GM18858 (cell line): ENCODE measurements around the gene KCNIP4.

Experiments
- ATAC-seq: cut with Tn5 transposase; IDR thresholded peaks from one replicate; pipeline ENCODE4 v1.9.1; 2021; ENCODE audit not compliant: unreplicated experiment

The KCNIP4 gene

DNA sequence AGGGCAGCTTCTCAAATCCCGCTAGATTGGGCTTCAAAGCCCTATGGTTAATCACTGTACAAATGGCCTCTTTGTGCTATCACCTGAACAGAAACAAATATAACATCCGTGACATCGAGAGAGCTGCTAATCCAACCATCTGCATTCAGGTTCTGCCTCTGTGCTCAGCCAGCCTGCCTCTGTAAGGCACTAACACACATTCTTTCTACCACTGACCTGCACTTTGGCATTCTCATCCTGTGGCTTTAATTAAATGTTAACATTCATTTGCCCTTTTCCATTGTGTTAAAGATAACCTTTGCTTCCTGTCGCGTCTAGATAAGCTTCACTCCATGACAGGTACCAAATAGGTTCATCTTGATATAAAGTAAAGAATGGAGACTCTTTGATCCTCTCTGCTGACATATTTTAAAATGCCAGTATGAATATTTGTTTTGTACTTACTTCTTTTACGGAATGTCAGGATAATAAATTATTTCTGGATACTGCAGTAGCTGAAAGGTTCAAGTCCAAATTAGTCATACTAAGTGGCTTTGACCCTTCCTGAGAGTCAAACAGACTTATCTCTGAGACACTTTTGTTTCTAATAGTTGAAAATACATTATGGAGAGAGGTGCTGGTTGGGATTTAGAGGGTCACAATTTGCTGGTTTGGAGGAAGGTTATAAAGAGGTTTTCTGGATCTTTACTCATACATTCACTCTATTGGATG lies 742.6 kb downstream of the KCNIP4 start:
- ATAC-seq = no peak

DNA sequence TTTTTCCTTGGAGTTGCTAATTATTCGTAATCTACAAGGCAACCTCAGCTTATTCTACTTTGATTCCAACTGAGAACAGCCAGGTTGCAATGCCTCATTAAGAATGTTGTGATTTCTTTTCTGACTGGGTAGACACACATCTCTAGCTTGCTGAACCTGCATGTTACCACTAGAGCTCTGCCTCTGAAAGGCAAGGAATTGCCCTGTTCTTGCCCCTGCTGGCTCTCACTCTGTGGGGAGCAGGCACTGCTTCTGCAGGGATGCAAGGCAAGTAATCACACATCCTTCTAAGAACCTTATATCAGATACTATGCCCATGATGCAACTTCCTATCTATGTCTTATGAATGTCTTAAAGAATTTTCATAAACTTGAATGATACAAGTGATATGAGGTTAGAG lies 745.2 kb downstream of the KCNIP4 start:
- ATAC-seq = no peak

DNA sequence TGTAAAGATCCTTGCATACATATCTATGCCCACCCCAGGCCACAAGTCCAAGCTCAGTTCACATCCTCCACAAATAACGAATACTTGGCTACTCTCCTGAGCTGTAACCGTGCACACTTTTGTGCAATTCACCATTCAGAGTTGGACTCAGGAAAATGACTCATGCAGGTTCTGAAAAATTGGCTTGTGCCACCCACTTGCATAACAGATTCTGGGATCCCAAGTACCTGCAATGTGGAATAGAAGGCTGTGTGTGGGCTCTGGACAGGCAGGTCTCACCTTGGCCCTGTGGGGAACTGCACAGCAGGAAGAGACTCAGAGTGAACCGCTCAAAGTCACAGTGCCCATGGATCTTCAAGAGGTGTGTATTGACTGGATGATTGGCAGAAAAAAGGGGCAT lies 745.6 kb downstream of the KCNIP4 start:
- ATAC-seq = no peak

GRCh38 chr4:21198683-21199082 lies 749.9 kb downstream of the KCNIP4 start:
- no peak for ATAC-seq

DNA sequence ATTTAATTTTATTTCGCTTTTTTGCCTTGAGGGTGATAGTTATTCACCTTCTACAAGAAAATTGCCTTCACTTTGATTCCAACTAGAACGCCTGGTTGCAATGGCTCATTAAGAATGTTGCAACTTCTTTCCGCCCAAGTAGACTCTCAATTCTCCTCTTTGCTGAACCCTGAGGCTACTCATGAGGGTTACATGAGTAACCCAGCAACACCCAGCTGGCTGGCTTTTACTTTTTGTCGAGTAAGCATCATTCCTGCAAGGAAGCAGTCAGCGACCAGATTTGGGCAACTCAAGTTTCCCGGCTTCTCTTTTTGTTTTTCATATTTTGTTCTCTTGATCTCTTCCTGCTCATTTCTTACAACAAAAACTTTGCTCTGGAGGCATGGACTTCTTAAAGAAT lies 752.9 kb downstream of the KCNIP4 start:
- ATAC-seq = no peak

DNA sequence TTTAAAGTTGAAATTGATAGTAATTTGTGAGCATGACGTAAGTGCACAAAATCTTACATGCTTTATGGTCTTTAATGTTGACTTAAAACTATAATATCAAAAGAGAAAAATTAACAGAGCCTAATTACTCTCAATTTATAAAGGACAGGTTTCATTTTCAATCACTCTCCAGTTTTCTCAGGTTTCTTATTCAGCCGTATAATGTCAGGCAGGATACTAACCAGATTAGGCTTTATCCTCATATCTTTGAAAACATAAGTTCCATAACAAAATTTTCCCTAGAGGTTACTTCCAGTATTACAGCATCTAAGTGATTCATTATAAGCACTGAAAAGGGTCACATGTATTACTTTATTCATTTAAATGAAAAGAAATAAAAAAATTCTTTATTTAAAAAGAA lies 756.2 kb downstream of the KCNIP4 start:
- ATAC-seq = no peak

GRCh38 chr4:21191317-21191716 lies 757.3 kb downstream of the KCNIP4 start:
- no peak for ATAC-seq

GRCh38 chr4:21184788-21185187 lies 763.8 kb downstream of the KCNIP4 start:
- no peak for ATAC-seq

- no peak for ATAC-seq
Measured at GRCh38 chr4:21181716-21182115, 766.9 kb downstream of the KCNIP4 start.

DNA sequence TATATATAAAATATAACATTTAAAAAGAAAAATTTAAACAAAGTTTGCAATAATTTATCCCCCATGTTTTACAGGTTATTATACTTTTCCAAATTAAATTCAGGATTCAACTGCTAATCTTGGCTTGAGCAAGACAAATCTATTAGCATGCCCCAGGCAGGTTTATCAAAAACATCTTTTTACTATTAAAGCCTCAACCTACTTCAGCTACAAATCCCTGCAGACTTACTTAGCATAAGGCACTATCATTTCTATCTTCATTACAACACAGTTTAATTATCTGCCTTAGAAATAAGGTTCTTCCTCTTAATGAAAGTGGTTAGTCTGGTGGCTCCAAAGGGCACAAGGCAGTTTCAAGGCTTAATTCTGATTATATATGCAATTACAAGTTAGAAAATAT lies 770.7 kb downstream of the KCNIP4 start:
- no peak for ATAC-seq

DNA sequence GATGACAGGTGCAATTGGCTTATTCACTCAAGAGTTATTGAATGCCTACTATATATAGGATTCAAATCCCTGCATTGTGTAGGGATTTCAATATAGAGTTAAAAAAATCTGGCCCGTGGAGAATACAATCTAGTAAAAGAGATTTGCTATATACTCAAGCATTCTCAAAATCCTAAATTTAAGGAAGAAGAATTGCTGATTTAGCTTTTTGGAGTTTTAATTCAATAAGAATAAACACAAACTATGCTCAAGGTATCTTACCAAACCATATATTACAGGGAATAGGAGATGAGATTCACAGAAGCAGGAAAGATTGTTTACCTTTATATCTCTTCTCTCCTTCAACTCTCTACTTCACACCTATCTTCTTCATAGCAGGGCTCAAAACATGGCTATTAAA lies 771.5 kb downstream of the KCNIP4 start:
- no peak for ATAC-seq

DNA sequence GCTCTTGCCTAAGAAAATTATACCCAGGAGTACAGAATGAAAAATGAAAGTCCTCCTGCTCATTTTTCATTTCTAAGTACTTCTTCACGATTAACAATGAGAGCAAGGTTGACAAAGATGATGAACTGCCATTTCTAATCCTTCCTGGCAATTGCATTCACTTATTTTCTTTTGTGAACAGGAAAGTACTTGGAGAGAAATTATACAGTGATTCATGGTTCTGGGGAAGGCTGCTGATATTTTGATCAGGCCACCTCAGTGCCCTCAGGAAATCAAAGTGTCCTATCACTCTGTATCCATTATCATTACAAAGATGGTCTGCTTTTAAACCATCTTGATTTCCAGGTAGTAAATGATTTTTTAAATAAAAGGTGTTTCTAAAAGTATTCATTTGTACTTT lies 780.9 kb downstream of the KCNIP4 start:
- ATAC-seq = no peak

GRCh38 chr4:21155367-21155766 lies 793.2 kb downstream of the KCNIP4 start:
- ATAC-seq = no peak

GRCh38 chr4:21139327-21139726 lies 809.2 kb downstream of the KCNIP4 start:
- no peak for ATAC-seq

- no peak for ATAC-seq
Measured at GRCh38 chr4:21136051-21136630, 812.4 kb downstream of the KCNIP4 start.

DNA sequence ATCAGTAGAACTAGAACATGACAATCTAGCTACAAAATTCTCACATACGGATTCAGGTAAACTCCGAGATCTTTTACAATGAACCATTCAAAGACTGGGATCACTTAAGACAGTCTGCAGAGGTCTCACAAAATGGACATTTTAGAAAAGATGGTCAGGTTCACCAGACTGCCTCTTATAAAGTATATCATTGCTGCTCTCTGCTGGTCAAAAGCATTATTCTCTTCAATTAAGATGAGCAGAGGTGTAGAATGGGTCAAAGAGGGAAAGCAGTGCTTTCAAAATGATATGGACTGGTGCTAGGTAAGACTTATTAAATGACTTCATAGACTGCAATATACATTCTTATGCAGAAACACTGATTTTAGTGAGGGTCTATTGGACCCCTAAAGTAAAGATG lies 813.6 kb downstream of the KCNIP4 start:
- no peak for ATAC-seq

- no peak for ATAC-seq
Measured at GRCh38 chr4:21130606-21131005, 818.0 kb downstream of the KCNIP4 start.

DNA sequence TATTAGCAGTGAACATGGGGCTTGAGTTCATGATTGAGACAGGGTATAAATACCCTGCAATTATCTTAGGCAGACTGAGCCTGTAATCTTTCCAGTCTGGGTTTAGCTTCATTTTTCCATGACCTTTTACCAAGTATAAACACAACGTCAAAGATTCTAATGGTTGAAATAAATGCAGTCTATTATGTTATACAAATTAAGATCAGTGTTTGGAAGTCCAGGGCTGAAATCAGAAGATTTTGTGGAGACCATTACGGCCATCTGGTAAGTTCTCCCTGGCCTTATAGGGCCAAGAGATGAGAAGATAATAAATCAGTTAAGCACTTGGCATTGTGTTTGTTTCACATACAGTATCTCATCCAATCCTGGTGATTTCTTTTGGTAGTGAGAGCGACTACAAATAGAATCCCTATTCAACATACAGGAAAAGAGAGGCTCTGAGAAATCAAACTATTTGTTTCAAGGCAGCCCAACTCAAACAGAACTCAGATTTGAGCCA lies 822.5 kb downstream of the KCNIP4 start:
- ATAC-seq = no peak

DNA sequence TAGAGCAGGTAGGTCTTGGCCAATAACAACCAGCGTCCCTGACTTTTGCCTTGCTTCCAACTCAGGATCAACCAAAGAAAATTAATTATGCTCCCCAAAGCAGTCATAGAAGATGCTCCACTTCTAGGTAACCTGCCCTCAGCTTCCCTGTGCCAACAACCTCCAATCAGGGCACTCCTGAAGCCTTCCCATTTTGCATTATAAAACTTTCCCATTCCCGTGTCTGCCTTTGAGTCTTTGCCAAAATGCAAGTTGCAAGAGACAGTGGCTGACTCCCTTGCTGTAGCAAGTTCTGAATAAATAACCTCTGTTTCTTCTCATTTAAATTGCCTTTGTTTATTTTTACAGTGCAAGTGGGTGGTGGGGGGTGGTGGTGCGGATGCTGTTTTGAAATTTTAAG lies 830.3 kb downstream of the KCNIP4 start:
- no peak for ATAC-seq

- no peak for ATAC-seq
Measured at GRCh38 chr4:21117541-21118180, 830.9 kb downstream of the KCNIP4 start.

- no peak for ATAC-seq
Measured at GRCh38 chr4:21113496-21114223, 834.9 kb downstream of the KCNIP4 start.

GRCh38 chr4:21102667-21103066 lies 845.9 kb downstream of the KCNIP4 start:
- no peak for ATAC-seq
